ENCODE results near the gene SLC15A2. TPM values are rescaled to one million over a fixed set of nuclear protein-coding genes. Genes with fewer than 3 reads are reported as not detected.

SLC15A2 gene
- total and polyA plus RNA-seq, 12 donors: 0.51 to 4.0 (median 2.2) TPM

DNA sequence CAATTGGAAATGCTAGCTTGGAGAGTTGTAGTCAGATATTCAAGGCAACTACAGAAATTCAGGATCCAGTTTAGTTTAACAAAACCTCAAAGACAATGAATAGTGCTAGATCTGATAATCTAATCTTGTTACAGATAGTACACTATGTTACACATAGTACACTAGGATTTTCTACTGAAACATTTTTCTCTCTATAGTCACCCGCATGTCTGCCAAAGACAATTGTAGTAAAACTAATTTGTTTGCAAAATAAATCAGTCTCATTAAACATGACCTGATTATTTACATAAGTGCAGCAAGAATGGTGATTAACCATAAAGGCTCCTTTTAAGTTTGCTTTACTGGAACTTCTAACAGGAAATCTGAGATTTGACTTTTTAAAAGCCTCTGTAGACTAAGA, 75.8 kb downstream of the SLC15A2 start:
- H3K27me3 ChIP-seq: no peaks in the 10 kb centered on the region
- H3K36me3 ChIP-seq (replicated peaks in 1 of 2): no peaks in the 10 kb centered on the region
- no peak for TF ChIP-seq POLR2A (IDR thresholded peaks at IDR 0.05)
- TF ChIP-seq, protein P1, sequence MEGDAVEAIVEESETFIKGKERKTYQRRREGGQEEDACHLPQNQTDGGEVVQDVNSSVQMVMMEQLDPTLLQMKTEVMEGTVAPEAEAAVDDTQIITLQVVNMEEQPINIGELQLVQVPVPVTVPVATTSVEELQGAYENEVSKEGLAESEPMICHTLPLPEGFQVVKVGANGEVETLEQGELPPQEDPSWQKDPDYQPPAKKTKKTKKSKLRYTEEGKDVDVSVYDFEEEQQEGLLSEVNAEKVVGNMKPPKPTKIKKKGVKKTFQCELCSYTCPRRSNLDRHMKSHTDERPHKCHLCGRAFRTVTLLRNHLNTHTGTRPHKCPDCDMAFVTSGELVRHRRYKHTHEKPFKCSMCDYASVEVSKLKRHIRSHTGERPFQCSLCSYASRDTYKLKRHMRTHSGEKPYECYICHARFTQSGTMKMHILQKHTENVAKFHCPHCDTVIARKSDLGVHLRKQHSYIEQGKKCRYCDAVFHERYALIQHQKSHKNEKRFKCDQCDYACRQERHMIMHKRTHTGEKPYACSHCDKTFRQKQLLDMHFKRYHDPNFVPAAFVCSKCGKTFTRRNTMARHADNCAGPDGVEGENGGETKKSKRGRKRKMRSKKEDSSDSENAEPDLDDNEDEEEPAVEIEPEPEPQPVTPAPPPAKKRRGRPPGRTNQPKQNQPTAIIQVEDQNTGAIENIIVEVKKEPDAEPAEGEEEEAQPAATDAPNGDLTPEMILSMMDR (IDR thresholded peaks at IDR 0.05): no peak
- no peak for DNase-seq
- no peaks in the 10 kb centered on the region for H3K4me1 ChIP-seq (replicated peaks in 1 of 2)
- H3K4me3 ChIP-seq: no peak overlapping the region
- WGBS, 4 donors: 73 to 84% (median 81%) methylated on average over 1 of the region's 1 CpG
- intact Hi-C loops (cut with DNase I): no loop called here
- H3K9me3 ChIP-seq (replicated peaks in 1 of 3): no peaks in the 10 kb centered on the region
- no peak overlapping the region for H3K27ac ChIP-seq

DNA sequence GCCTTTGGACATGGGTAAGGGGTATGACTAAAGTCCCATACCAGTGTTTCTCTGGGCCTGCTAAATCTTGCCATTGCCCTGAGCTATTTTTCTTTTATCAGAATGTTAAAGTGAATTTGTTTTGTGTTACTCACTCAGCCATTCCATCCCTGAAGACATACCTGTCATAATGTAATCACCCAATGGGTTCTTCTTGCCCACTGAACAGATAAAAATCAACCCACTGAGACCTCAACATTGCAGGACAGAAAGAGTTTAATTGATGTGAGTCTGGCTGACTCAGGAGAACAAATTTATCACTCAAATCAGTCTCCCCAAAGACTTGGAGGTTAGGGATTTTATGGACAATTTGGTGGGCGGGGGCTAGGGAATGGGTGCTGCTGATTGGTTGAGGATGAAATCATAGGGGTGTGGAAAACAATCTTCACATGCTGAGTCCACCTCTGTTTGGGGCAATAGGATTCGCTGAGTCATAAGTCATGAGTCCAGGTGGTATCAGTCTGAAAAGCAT, 80.5 kb downstream of the SLC15A2 start:
- Histone ChIP-seq H3K36me3 (replicated peaks in 1 of 2) (no peaks in the 10 kb centered on the region), H3K4me3 (no peak overlapping the region), H3K4me1 (replicated peaks in 1 of 2) (no peaks in the 10 kb centered on the region), H3K9me3 (replicated peaks in 1 of 3) (no peaks in the 10 kb centered on the region), H3K27ac (no peak overlapping the region), H3K27me3 (no peaks in the 10 kb centered on the region)
- no peak for DNase-seq
- no peak for TF ChIP-seq POLR2A (IDR thresholded peaks at IDR 0.05)
- TF ChIP-seq, protein P1 (IDR thresholded peaks at IDR 0.05): no peak
- intact Hi-C loops (cut with DNase I): no loop called here
- 86 to 95% (median 91%) methylated on average over 2 of the region's 2 CpGs for whole genome bisulfite sequencing, 4 donors

DNA sequence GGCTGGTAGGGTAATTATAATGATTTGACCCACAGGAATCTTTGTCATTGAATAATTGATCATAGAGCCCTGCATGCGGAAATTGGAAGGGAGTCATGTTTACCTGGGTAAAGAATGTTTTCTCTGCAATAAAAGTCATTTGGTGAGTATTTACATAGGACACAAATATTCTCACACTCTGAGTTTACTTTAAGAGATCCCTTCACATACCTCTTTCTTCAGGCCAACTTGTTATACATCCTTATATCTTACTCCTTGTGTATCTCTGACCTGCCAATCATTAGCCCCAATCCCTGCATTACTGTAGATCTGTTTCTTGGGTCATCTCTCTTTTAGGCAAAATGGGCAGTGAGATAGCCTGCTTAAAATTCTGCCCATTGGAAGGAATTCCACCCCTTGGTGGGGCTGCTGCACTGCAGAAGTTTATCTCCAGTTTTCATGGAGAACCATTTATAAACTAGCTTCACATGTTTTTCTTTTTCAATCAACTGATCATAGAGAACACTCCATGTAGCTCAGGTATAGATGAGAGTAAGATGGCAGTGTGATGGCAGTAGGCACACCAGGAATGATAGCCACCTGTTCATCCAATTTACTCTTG, 81.6 kb downstream of the SLC15A2 start:
- Histone ChIP-seq H3K4me1 (replicated peaks in 1 of 2) (no peaks in the 10 kb centered on the region), H3K9me3 (replicated peaks in 1 of 3) (no peaks in the 10 kb centered on the region), H3K36me3 (replicated peaks in 1 of 2) (no peaks in the 10 kb centered on the region), H3K4me3 (no peak overlapping the region), H3K27me3 (no peaks in the 10 kb centered on the region), H3K27ac (no peak overlapping the region)
- 83 to 89% (median 87%) methylated on average over 1 of the region's 1 CpG for WGBS, 4 donors
- TF ChIP-seq, protein P1 (IDR thresholded peaks at IDR 0.05): no peak
- TF ChIP-seq POLR2A (IDR thresholded peaks at IDR 0.05): no peak
- no peak for DNase-seq
- intact Hi-C loops (cut with DNase I): no loop called here

DNA sequence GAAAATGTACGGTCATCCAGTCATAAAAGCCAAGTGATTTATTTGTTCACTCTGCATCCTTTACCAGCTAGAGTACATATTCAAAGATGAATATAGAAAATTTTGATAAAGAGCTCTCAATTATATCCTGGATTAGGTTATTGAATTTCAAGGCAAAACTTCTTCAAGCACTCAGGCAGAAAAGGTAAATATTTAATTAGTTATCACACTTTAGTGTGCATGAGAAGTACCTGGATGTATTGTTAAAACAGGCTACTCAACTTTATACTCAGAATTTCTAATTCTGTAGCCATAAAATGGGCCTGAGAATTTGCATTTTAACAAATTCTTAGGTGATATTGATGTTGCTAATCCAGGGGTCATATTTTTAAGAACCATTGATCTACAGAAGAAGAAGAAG, 82.5 kb downstream of the SLC15A2 start:
- TF ChIP-seq, protein P1 (IDR thresholded peaks at IDR 0.05): no peak
- no peak for TF ChIP-seq POLR2A (IDR thresholded peaks at IDR 0.05)
- 80 to 100% (median 91%) methylated on average over 1 of the region's 1 CpG for WGBS, 4 donors
- Histone ChIP-seq H3K4me3 (no peak overlapping the region), H3K27ac (no peak overlapping the region), H3K9me3 (replicated peaks in 1 of 3) (peaks cover 0 to 2% (median 0%) of the 10 kb centered on the region in 3 donors), H3K27me3 (no peaks in the 10 kb centered on the region), H3K36me3 (replicated peaks in 1 of 2) (no peaks in the 10 kb centered on the region), H3K4me1 (replicated peaks in 1 of 2) (no peaks in the 10 kb centered on the region)
- intact Hi-C loops (cut with DNase I): no loop called here
- no peak for DNase-seq
